ENCODE results near the gene CENPM. TPM values are rescaled to one million over a fixed set of nuclear protein-coding genes. Genes with fewer than 3 reads are reported as not detected.

The CENPM gene
- total RNA-seq, 1 donor from 2014 or later, result 16.4 TPM

- no peaks in the 10 kb centered on the region for H3K9me3 Mint-ChIP-seq (ENCODE audit: low read depth)
- peaks cover 3% of the 10 kb centered on the region for H3K36me3 Mint-ChIP-seq (ENCODE audit: insufficient read depth)
- no peak overlapping the region for H3K4me3 Mint-ChIP-seq (ENCODE audit: low read depth)
- peak; percentile 86 for TF ChIP-seq CTCF (IDR thresholded peaks at IDR 0.05; ENCODE audit: unreplicated experiment)
- DNase-seq (ENCODE audit: low spot score, unreplicated experiment), result peak; percentile 76
- peaks cover 7% of the 10 kb centered on the region for H3K4me1 Mint-ChIP-seq (ENCODE audit: low read depth)
- no peak overlapping the region for H3K27ac Mint-ChIP-seq
- no peaks in the 10 kb centered on the region for H3K27me3 Mint-ChIP-seq
Measured at GRCh38 chr22:41940832-41941765, 5.9 kb downstream of the CENPM start.

GRCh38 chr22:41939981-41940831 is 6.7 kb downstream of the CENPM start:
- H3K27me3 Mint-ChIP-seq, result no peaks in the 10 kb centered on the region
- peak overlapping the region; percentile 80 for H3K27ac Mint-ChIP-seq
- no peak overlapping the region for H3K4me3 Mint-ChIP-seq (ENCODE audit: low read depth)
- H3K9me3 Mint-ChIP-seq (ENCODE audit: low read depth), result no peaks in the 10 kb centered on the region
- peaks cover 2% of the 10 kb centered on the region for H3K4me1 Mint-ChIP-seq (ENCODE audit: low read depth)
- DNase-seq (ENCODE audit: low spot score, unreplicated experiment), result no peak
- peaks cover 2% of the 10 kb centered on the region for H3K36me3 Mint-ChIP-seq (ENCODE audit: insufficient read depth)
- TF ChIP-seq CTCF (IDR thresholded peaks at IDR 0.05; ENCODE audit: unreplicated experiment), result no peak

DNA sequence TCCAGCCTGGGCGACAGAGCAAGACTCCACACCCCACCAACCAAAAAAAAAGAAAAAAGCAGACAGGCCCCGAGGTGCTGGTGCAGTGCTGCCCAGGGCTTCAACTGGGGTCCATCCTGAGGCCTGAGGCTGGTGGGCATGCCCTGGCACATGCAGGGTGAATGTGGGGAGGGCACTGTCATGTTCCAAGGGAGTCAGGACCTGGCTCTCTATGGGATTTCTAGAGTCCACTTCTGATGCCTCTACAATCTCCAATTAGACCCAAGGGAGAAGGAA is 10.1 kb downstream of the CENPM start:
- Mint-ChIP-seq H3K27me3 (no peaks in the 10 kb centered on the region), H3K27ac (no peak overlapping the region), H3K4me3 (ENCODE audit: low read depth) (no peak overlapping the region), H3K4me1 (ENCODE audit: low read depth) (peaks cover 2% of the 10 kb centered on the region), H3K9me3 (ENCODE audit: low read depth) (no peaks in the 10 kb centered on the region), H3K36me3 (ENCODE audit: insufficient read depth) (no peaks in the 10 kb centered on the region)
- TF ChIP-seq CTCF (IDR thresholded peaks at IDR 0.05; ENCODE audit: unreplicated experiment), result no peak
- no peak for DNase-seq (ENCODE audit: low spot score, unreplicated experiment)

- Mint-ChIP-seq H3K4me3 (ENCODE audit: low read depth) (no peak overlapping the region), H3K27me3 (no peaks in the 10 kb centered on the region), H3K27ac (no peak overlapping the region), H3K36me3 (ENCODE audit: insufficient read depth) (no peaks in the 10 kb centered on the region), H3K9me3 (ENCODE audit: low read depth) (no peaks in the 10 kb centered on the region), H3K4me1 (ENCODE audit: low read depth) (peaks cover 2% of the 10 kb centered on the region)
- DNase-seq (ENCODE audit: low spot score, unreplicated experiment), result no peak
- TF ChIP-seq CTCF (IDR thresholded peaks at IDR 0.05; ENCODE audit: unreplicated experiment), result no peak
Measured at GRCh38 chr22:41935509-41935908, 11.4 kb downstream of the CENPM start.

DNA sequence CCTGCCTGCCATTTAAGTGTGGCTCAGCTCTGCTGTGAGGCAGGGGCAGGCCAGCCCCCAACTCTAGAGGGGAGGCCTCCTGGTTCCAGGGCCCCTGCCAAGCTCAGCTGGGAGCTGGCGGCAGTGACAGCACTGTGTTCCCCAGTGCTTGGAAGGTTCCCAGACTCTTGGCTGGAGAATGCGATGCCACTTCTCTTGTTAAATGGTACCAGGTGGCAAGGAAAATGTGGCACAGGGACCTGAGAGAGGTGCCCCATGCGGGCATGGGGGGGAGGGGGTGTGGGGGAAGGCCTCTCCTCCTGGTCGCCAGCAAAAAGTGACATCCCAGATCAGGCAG is 12.0 kb downstream of the CENPM start:
- no peak for DNase-seq (ENCODE audit: low spot score, unreplicated experiment)
- no peaks in the 10 kb centered on the region for H3K27me3 Mint-ChIP-seq
- H3K4me3 Mint-ChIP-seq (ENCODE audit: low read depth), result no peak overlapping the region
- peaks cover under 1% of the 10 kb centered on the region for H3K4me1 Mint-ChIP-seq (ENCODE audit: low read depth)
- no peak for TF ChIP-seq CTCF (IDR thresholded peaks at IDR 0.05; ENCODE audit: unreplicated experiment)
- no peak overlapping the region for H3K27ac Mint-ChIP-seq
- no peaks in the 10 kb centered on the region for H3K36me3 Mint-ChIP-seq (ENCODE audit: insufficient read depth)
- H3K9me3 Mint-ChIP-seq (ENCODE audit: low read depth), result no peaks in the 10 kb centered on the region
